ENCODE results near the gene EXOC6B.

The EXOC6B gene

GRCh38 chr2:72141881-72142451 lies 683.9 kb downstream of the EXOC6B start:
- no peak for DNase-seq

- no peak for DNase-seq
Measured at GRCh38 chr2:72141032-72141645, 684.7 kb downstream of the EXOC6B start.

- no peak for DNase-seq
Measured at GRCh38 chr2:72140621-72140960, 685.2 kb downstream of the EXOC6B start.

- no peak for DNase-seq
Measured at GRCh38 chr2:72139874-72140620, 685.8 kb downstream of the EXOC6B start.

- DNase-seq: no peak
Measured at GRCh38 chr2:72139471-72139873, 686.4 kb downstream of the EXOC6B start.

- no peak for DNase-seq
Measured at GRCh38 chr2:72138921-72139381, 686.9 kb downstream of the EXOC6B start.

- DNase-seq: no peak
Measured at GRCh38 chr2:72138011-72138881, 687.6 kb downstream of the EXOC6B start.

- DNase-seq: no peak
Measured at GRCh38 chr2:72137498-72138010, 688.3 kb downstream of the EXOC6B start.

GRCh38 chr2:72136933-72137497 lies 688.8 kb downstream of the EXOC6B start:
- DNase-seq: no peak

GRCh38 chr2:72136331-72136730 lies 689.5 kb downstream of the EXOC6B start:
- no peak for DNase-seq

- DNase-seq: no peak
Measured at GRCh38 chr2:72135921-72136320, 689.9 kb downstream of the EXOC6B start.

GRCh38 chr2:72134997-72135800 lies 690.6 kb downstream of the EXOC6B start:
- DNase-seq: no peak

- no peak for DNase-seq
Measured at GRCh38 chr2:72134408-72134996, 691.3 kb downstream of the EXOC6B start.

- no peak for DNase-seq
Measured at GRCh38 chr2:72133721-72134407, 692.0 kb downstream of the EXOC6B start.

GRCh38 chr2:72132981-72133720 lies 692.7 kb downstream of the EXOC6B start:
- DNase-seq: no peak

- DNase-seq: no peak
Measured at GRCh38 chr2:72131916-72132841, 693.7 kb downstream of the EXOC6B start.

GRCh38 chr2:72131371-72131891 lies 694.4 kb downstream of the EXOC6B start:
- no peak for DNase-seq

- DNase-seq: no peak
Measured at GRCh38 chr2:72130659-72131360, 695.0 kb downstream of the EXOC6B start.

Data from T1000 (cell line).